Mesenchymal stem cell (in vitro differentiated cells and primary cell): ENCODE measurements around the gene MAFB.

Experiments used
- DNase-seq: peaks from one replicate; pipeline ENCODE4 v3.0.0-alpha.2; 2013
- H2AFZ ChIP-seq: one replicate; pipeline ENCODE4 v1.6.1; 2013; ENCODE audit warnings: low read depth, mild to moderate bottlenecking, control low read depth, inconsistent platforms, low read length, moderate library complexity
- H2AK5ac ChIP-seq: 2 replicates; pipeline ENCODE4 v1.6.1; 2013; ENCODE audit warnings: low read length, moderate library complexity, mild to moderate bottlenecking, inconsistent platforms; ENCODE audit not compliant: severe bottlenecking
- H2BK120ac ChIP-seq: one replicate; pipeline ENCODE4 v1.6.1; 2013; ENCODE audit warnings: low read depth, mild to moderate bottlenecking, inconsistent platforms, low read length, moderate library complexity
- H2BK12ac ChIP-seq, 2 experiments: one replicate each; pipeline ENCODE4 v1.6.1; 2013; ENCODE audit warnings: inconsistent platforms in 2 of 2, low read length in 2 of 2, mild to moderate bottlenecking in 2 of 2, moderate library complexity in 2 of 2, control low read depth in 1 of 2
- H2BK15ac ChIP-seq: one replicate; pipeline ENCODE4 v1.6.1; 2013; ENCODE audit warnings: mild to moderate bottlenecking, low read depth, inconsistent platforms; ENCODE audit not compliant: poor library complexity, severe bottlenecking
- H2BK5ac ChIP-seq: 2 replicates; pipeline ENCODE4 v1.6.1; 2013; ENCODE audit warnings: low read depth, mild to moderate bottlenecking, low read length, control low read depth, inconsistent platforms; ENCODE audit not compliant: poor library complexity, severe bottlenecking
- H3K14ac ChIP-seq, 2 experiments: one replicate each; pipeline ENCODE4 v1.6.1; 2013; ENCODE audit warnings: inconsistent platforms in 2 of 2, low read length in 2 of 2, control low read depth in 1 of 2, mild to moderate bottlenecking in 1 of 2, moderate library complexity in 1 of 2
- H3K18ac ChIP-seq, 2 experiments: one replicate each; pipeline ENCODE4 v1.6.1; 2013; ENCODE audit warnings: inconsistent platforms in 2 of 2, low read length in 2 of 2, control low read depth in 1 of 2, low read depth in 1 of 2, mild to moderate bottlenecking in 1 of 2
- H3K23ac ChIP-seq, 2 experiments: one replicate each; pipeline ENCODE4 v1.6.1; 2013; ENCODE audit warnings: inconsistent platforms in 2 of 2, low read length in 2 of 2, mild to moderate bottlenecking in 2 of 2, moderate library complexity in 2 of 2, control low read depth in 1 of 2
- H3K27ac ChIP-seq: 2 replicates; pipeline ENCODE4 v1.5.1; 2013; ENCODE audit warnings: mild to moderate bottlenecking, moderate library complexity, low read length, control low read depth, inconsistent platforms; ENCODE audit not compliant: poor library complexity, severe bottlenecking
- H3K27me3 ChIP-seq, 2 experiments: 2 replicates each; pipeline versions ENCODE4 v1.6.1 to v1.7.0; 2013; ENCODE audit warnings: low read length in 2 of 2, mild to moderate bottlenecking in 2 of 2, moderate library complexity in 2 of 2, control low read depth in 1 of 2, inconsistent platforms in 1 of 2; ENCODE audit not compliant: control insufficient read depth in 1 of 2, insufficient read depth in 1 of 2
- H3K36me3 ChIP-seq, 2 experiments: 2 replicates each; pipeline versions ENCODE4 v1.6.1 to v1.7.0; 2013; ENCODE audit warnings: low read length in 2 of 2, control low read depth in 1 of 2, inconsistent platforms in 1 of 2, low read depth in 1 of 2, mild to moderate bottlenecking in 1 of 2; ENCODE audit not compliant: insufficient read depth in 2 of 2, control insufficient read depth in 1 of 2
- H3K4ac ChIP-seq, 2 experiments: one replicate each; pipeline ENCODE4 v1.6.1; 2013; ENCODE audit warnings: inconsistent platforms in 2 of 2, low read length in 2 of 2, mild to moderate bottlenecking in 2 of 2, moderate library complexity in 2 of 2, control low read depth in 1 of 2, low read depth in 1 of 2
- H3K4me1 ChIP-seq: 2 replicates; pipeline ENCODE4 v1.6.1; 2013; ENCODE audit warnings: low read depth, low read length, control low read depth; ENCODE audit not compliant: control insufficient read depth, insufficient read depth
- H3K4me2 ChIP-seq: 2 replicates; pipeline ENCODE4 v1.6.1; 2013; ENCODE audit warnings: low read length, mild to moderate bottlenecking, inconsistent platforms; ENCODE audit not compliant: poor library complexity, severe bottlenecking
- H3K4me3 ChIP-seq, 2 experiments: 2 replicates each; pipeline versions ENCODE4 v1.5.1 to v1.7.0; 2013; ENCODE audit warnings: low read length in 2 of 2, mild to moderate bottlenecking in 2 of 2, control low read depth in 1 of 2, low read depth in 1 of 2; ENCODE audit not compliant: insufficient read depth in 1 of 2
- H3K79me1 ChIP-seq: replicated peaks from 2 replicates; pipeline ENCODE4 v1.6.1; 2013; ENCODE audit warnings: mild to moderate bottlenecking, control low read depth, low read length, inconsistent platforms; ENCODE audit not compliant: poor library complexity, severe bottlenecking
- H3K9ac ChIP-seq: 2 replicates; pipeline ENCODE4 v1.7.0; 2013; ENCODE audit warnings: mild to moderate bottlenecking, low read length, moderate library complexity
- H3K9me3 ChIP-seq: 2 replicates; pipeline ENCODE4 v1.7.0; 2013; ENCODE audit warnings: mild to moderate bottlenecking, low read length; ENCODE audit not compliant: control insufficient read depth
- H4K8ac ChIP-seq: one replicate; pipeline ENCODE4 v1.6.1; 2013; ENCODE audit warnings: inconsistent platforms, mild to moderate bottlenecking, low read length, moderate library complexity
- H4K91ac ChIP-seq: one replicate; pipeline ENCODE4 v1.6.1; 2013; ENCODE audit warnings: mild to moderate bottlenecking, low read length, inconsistent platforms
- WGBS: methylation state at CpG from one replicate; pipeline ENCODE4 v1.1.7; 2013; ENCODE audit warnings: mixed read lengths; 5-methylcytosine and 5-hydroxymethylcytosine counted together

Gene MAFB

GRCh38 chr20:40643891-40644290, 45.1 kb downstream of the MAFB start:
- Histone ChIP-seq H3K9me3 (no peaks in the 10 kb centered on the region), H3K27me3 (peaks cover 3 to 19% of the 10 kb centered on the region in 2 experiments), H2AK5ac (no peak overlapping the region), H2BK12ac (no peak overlapping the region), H4K8ac (no peak overlapping the region), H3K18ac (no peak overlapping the region), H3K9ac (no peak overlapping the region), H3K4me2 (no peak overlapping the region), H2BK15ac (no peak overlapping the region), H4K91ac (no peak overlapping the region), H3K27ac (no peak overlapping the region), H3K4ac (no peak overlapping the region), H3K36me3 (no peaks in the 10 kb centered on the region), H2BK5ac (no peak overlapping the region), H2BK120ac (no peak overlapping the region), H3K23ac (no peak overlapping the region), H2AFZ (no peak overlapping the region), H3K4me3 (no peak overlapping the region), H3K79me1 (no peaks in the 10 kb centered on the region), H3K4me1 (no peaks in the 10 kb centered on the region), H3K14ac (no peak overlapping the region)
- WGBS, result 31% methylated on average over 5 of the region's 5 CpGs
- no peak for DNase-seq

- Histone ChIP-seq H3K4ac (no peak overlapping the region), H3K9me3 (no peaks in the 10 kb centered on the region), H3K14ac (no peak overlapping the region), H4K91ac (no peak overlapping the region), H2AK5ac (no peak overlapping the region), H2BK5ac (no peak overlapping the region), H3K9ac (no peak overlapping the region), H3K4me3 (no peak overlapping the region), H3K4me1 (no peaks in the 10 kb centered on the region), H3K23ac (no peak overlapping the region), H3K36me3 (no peaks in the 10 kb centered on the region), H2BK15ac (no peak overlapping the region), H3K18ac (no peak overlapping the region), H3K79me1 (no peaks in the 10 kb centered on the region), H2BK12ac (no peak overlapping the region), H2BK120ac (no peak overlapping the region), H3K4me2 (no peak overlapping the region), H3K27me3 (peaks cover 3 to 22% of the 10 kb centered on the region in 2 experiments), H4K8ac (no peak overlapping the region), H3K27ac (no peak overlapping the region), H2AFZ (no peak overlapping the region)
- DNase-seq, result no peak
- WGBS, result 67% methylated on average over 4 of the region's 4 CpGs
Measured at GRCh38 chr20:40641809-40642208, 47.2 kb downstream of the MAFB start.

GRCh38 chr20:40641202-40641601, 47.8 kb downstream of the MAFB start:
- Histone ChIP-seq H2AFZ (no peak overlapping the region), H3K4me1 (no peaks in the 10 kb centered on the region), H4K91ac (no peak overlapping the region), H2BK5ac (no peak overlapping the region), H4K8ac (no peak overlapping the region), H2BK12ac (no peak overlapping the region), H3K9ac (no peak overlapping the region), H3K79me1 (no peaks in the 10 kb centered on the region), H2BK120ac (no peak overlapping the region), H3K14ac (no peak overlapping the region), H2BK15ac (no peak overlapping the region), H3K23ac (no peak overlapping the region), H3K9me3 (no peaks in the 10 kb centered on the region), H3K4me3 (no peak overlapping the region), H3K27ac (no peak overlapping the region), H3K18ac (no peak overlapping the region), H2AK5ac (no peak overlapping the region), H3K4me2 (no peak overlapping the region), H3K27me3 (peaks cover 3 to 18% of the 10 kb centered on the region in 2 experiments), H3K4ac (no peak overlapping the region), H3K36me3 (no peaks in the 10 kb centered on the region)
- 84% methylated on average over 2 of the region's 2 CpGs for WGBS
- no peak for DNase-seq

- Histone ChIP-seq H2BK12ac (no peak overlapping the region), H2BK15ac (no peak overlapping the region), H4K8ac (no peak overlapping the region), H2BK120ac (no peak overlapping the region), H3K79me1 (no peaks in the 10 kb centered on the region), H3K9ac (no peak overlapping the region), H4K91ac (no peak overlapping the region), H3K27ac (no peak overlapping the region), H2AFZ (no peak overlapping the region), H3K27me3 (peaks cover 0 to 18% of the 10 kb centered on the region in 2 experiments), H3K14ac (no peak overlapping the region), H3K4ac (no peak overlapping the region), H3K4me2 (no peak overlapping the region), H3K36me3 (no peaks in the 10 kb centered on the region), H3K4me1 (no peaks in the 10 kb centered on the region), H3K9me3 (no peaks in the 10 kb centered on the region), H3K23ac (no peak overlapping the region), H2BK5ac (no peak overlapping the region), H2AK5ac (no peak overlapping the region), H3K18ac (no peak overlapping the region), H3K4me3 (no peak overlapping the region)
- DNase-seq, result no peak
- 67% methylated on average over 1 of the region's 2 CpGs for WGBS
Measured at GRCh38 chr20:40640667-40641066, 48.4 kb downstream of the MAFB start.
